K562 (cell line): ENCODE measurements around the gene ZNF785. TPM values are rescaled to one million over a fixed set of nuclear protein-coding genes. Genes with fewer than 3 reads are reported as not detected.

ENCODE experiments used
- ATAC-seq: fragments of 200-7000 bp; cut with Tn5 transposase; 3 replicates; pipeline ENCODE4 v1.9.1; 2020; ENCODE audit warnings: moderate library complexity
- BruUV-seq: library from RNA; stranded (reverse); fragments of 400-500 nt; replicated peaks from 2 replicates; lab custom pipeline; 2021; lab: Mats Ljungman, UMichigan
- CTCF ChIA-PET: fragments of 300-600 bp; formaldehyde crosslinking; extraction: SDS; loops from one replicate; lab custom pipeline; 2021; ENCODE audit warnings: low intra/inter-chr PET ratio; lab: Yijun Ruan, JAX
- POLR2A ChIA-PET: fragments of 300-600, 350-650 bp; sonication (Branson Sonifier 250); formaldehyde crosslinking; extraction: SDS; loops from one replicate; lab custom pipeline; 2021; ENCODE audit warnings: antibody characterized with exemption, inconsistent platforms; lab: Yijun Ruan, JAX
- DNase-seq, 4 experiments: peaks; one replicate each; pipeline versions ENCODE4 v3.0.0 to v3.0.0-alpha.2; 2011 to 2018; ENCODE audit warnings: low spot score in 3 of 4, mixed read lengths in 3 of 4; ENCODE audit errors: extremely low read depth in 1 of 4
- FAIRE-seq: peaks from 2 replicates; lab custom pipeline; 2011; peaks lifted over from hg19 to GRCh38; lab: Jason Lieb, UNC
- H2AFZ ChIP-seq: 2 replicates; pipeline ENCODE4 v1.6.0; 2011; ENCODE audit warnings: low read depth, low read length, control low read depth, inconsistent platforms
- H3K27ac ChIP-seq: fragments of 200-600 bp; 3 replicates; pipeline ENCODE4 v1.8.0; 2011; ENCODE audit warnings: low read depth, mild to moderate bottlenecking, control low read depth, inconsistent platforms, low read length, moderate library complexity, mixed read lengths; ENCODE audit errors: extremely low read depth
- H3K27me3 ChIP-seq, 2 experiments: fragments of 300-600 bp in 1 of 2; 2 replicates in 1 of 2; 3 replicates in 1 of 2; pipeline versions ENCODE4 v1.6.0 to v1.8.0; 2011; ENCODE audit warnings: inconsistent platforms in 2 of 2, low read length in 2 of 2, mild to moderate bottlenecking in 1 of 2, mixed read lengths in 1 of 2, moderate library complexity in 1 of 2; ENCODE audit not compliant: control insufficient read depth in 2 of 2, insufficient read depth in 2 of 2
- H3K36me3 ChIP-seq: fragments of 300-600 bp; 3 replicates; pipeline ENCODE4 v1.8.0; 2011; ENCODE audit warnings: mild to moderate bottlenecking, low read length, inconsistent platforms; ENCODE audit not compliant: control insufficient read depth, insufficient read depth
- H3K4me1 ChIP-seq, 2 experiments: fragments of 200-600 bp in 1 of 2; replicated peaks in 1 of 2; 2 replicates in 1 of 2; 3 replicates in 1 of 2; pipeline versions ENCODE4 v1.5.1 to v1.8.0; 2011; ENCODE audit warnings: inconsistent platforms in 2 of 2, low read length in 2 of 2, mild to moderate bottlenecking in 1 of 2, mixed read lengths in 1 of 2, moderate library complexity in 1 of 2; ENCODE audit not compliant: control insufficient read depth in 2 of 2, insufficient read depth in 2 of 2
- H3K4me2 ChIP-seq: 2 replicates; pipeline ENCODE4 v1.6.1; 2011; ENCODE audit warnings: low read length, control low read depth, inconsistent platforms, mixed read lengths; ENCODE audit not compliant: insufficient read depth
- H3K4me3 ChIP-seq: fragments of 200-600 bp; sonication (generic), shearing (Covaris generic); 2 replicates; pipeline ENCODE4 v1.5.1; 2016; ENCODE audit warnings: control low read depth, inconsistent platforms
- H3K79me2 ChIP-seq: fragments of 200-600 bp; 3 replicates; pipeline ENCODE4 v1.8.0; 2011; ENCODE audit warnings: low read length, inconsistent platforms; ENCODE audit not compliant: control insufficient read depth, insufficient read depth
- H3K9ac ChIP-seq, 2 experiments: 2 replicates each; pipeline versions ENCODE4 v1.6.0 to v1.6.1; 2011; ENCODE audit warnings: low read depth in 2 of 2, low read length in 2 of 2, control low read depth in 1 of 2, inconsistent platforms in 1 of 2, mild to moderate bottlenecking in 1 of 2, mixed read lengths in 1 of 2; ENCODE audit not compliant: insufficient read depth in 1 of 2
- H3K9me1 ChIP-seq: one replicate; pipeline ENCODE4 v1.6.0; 2011; ENCODE audit warnings: inconsistent platforms, mild to moderate bottlenecking, low read length, moderate library complexity; ENCODE audit not compliant: control insufficient read depth, insufficient read depth
- H3K9me3 ChIP-seq: replicated peaks from 2 replicates; pipeline ENCODE4 v1.5.1; 2011; ENCODE audit warnings: low read depth, low read length, inconsistent platforms; ENCODE audit not compliant: control insufficient read depth, insufficient read depth
- H4K20me1 ChIP-seq: replicated peaks from 2 replicates; pipeline ENCODE4 v1.6.1; 2011; ENCODE audit warnings: low read length, inconsistent platforms, mixed read lengths; ENCODE audit not compliant: control insufficient read depth, insufficient read depth
- BRD9 ChIP-seq: fragments of 450-650 bp; IDR thresholded peaks from 2 replicates; pipeline ENCODE4 v1.6.1; 2018; ENCODE audit warnings: low read depth; ENCODE audit not compliant: partially characterized antibody
- CBFA2T3 ChIP-seq: fragments of 450-650 bp; IDR thresholded peaks from 2 replicates; pipeline ENCODE4 v1.6.1; 2017
- CCNT2 ChIP-seq: IDR thresholded peaks from 2 replicates; pipeline ENCODE4 v1.6.1; 2011; ENCODE audit warnings: borderline replicate concordance, low read depth, mild to moderate bottlenecking, moderate library complexity, mixed read lengths, low read length; ENCODE audit not compliant: insufficient read length; ENCODE audit errors: extremely low read depth
- CREM ChIP-seq: IDR thresholded peaks from 2 replicates; pipeline ENCODE4 v1.6.1; 2014; ENCODE audit warnings: antibody characterized with exemption, low read depth
- DACH1 ChIP-seq: fragments of 450-650 bp; IDR thresholded peaks from 2 replicates; pipeline ENCODE4 v1.6.1; 2018; ENCODE audit not compliant: partially characterized antibody
- HDAC1 ChIP-seq, 2 experiments: fragments of 450-650 bp; IDR thresholded peaks; 2 replicates each; pipeline ENCODE4 v1.6.1; 2016 to 2017; ENCODE audit warnings: inconsistent platforms in 1 of 2, mild to moderate bottlenecking in 1 of 2, moderate library complexity in 1 of 2
- LEF1 ChIP-seq: fragments of 450-650 bp; IDR thresholded peaks from 2 replicates; pipeline ENCODE4 v1.6.1; 2016; ENCODE audit warnings: mild to moderate bottlenecking
- MBD2 ChIP-seq: sonication (generic); IDR thresholded peaks from 2 replicates; pipeline ENCODE4 v1.6.1; 2016; ENCODE audit warnings: low read depth, borderline replicate concordance
- POLR2AphosphoS5 ChIP-seq: IDR thresholded peaks from 2 replicates; pipeline ENCODE4 v1.6.1; 2011; ENCODE audit warnings: mild to moderate bottlenecking, low read depth, low read length, moderate library complexity; ENCODE audit not compliant: control insufficient read depth, insufficient read depth
- RNF2 ChIP-seq: sonication (generic); IDR thresholded peaks from 2 replicates; pipeline ENCODE4 v1.6.1; 2016
- SMARCE1 ChIP-seq: fragments of 450-650 bp; IDR thresholded peaks from 2 replicates; pipeline ENCODE4 v1.7.1; 2016; ENCODE audit warnings: mild to moderate bottlenecking
- SOX6 ChIP-seq: fragments of 450-650 bp; IDR thresholded peaks from 2 replicates; pipeline ENCODE4 v1.6.1; 2014; ENCODE audit warnings: mild to moderate bottlenecking
- TAL1 ChIP-seq: fragments of 450-650 bp; IDR thresholded peaks from 2 replicates; pipeline ENCODE4 v1.6.1; 2016; ENCODE audit warnings: mild to moderate bottlenecking
- TBL1XR1 ChIP-seq, 2 experiments: IDR thresholded peaks; 2 replicates each; pipeline ENCODE4 v1.6.1; 2012; ENCODE audit warnings: improper control_type of control experiment in 2 of 2, low read length in 2 of 2, mild to moderate bottlenecking in 1 of 2
- TCF3 ChIP-seq: sonication (generic); formaldehyde crosslinking; IDR thresholded peaks from 2 replicates; pipeline ENCODE4 v1.4.0; 2020; ENCODE audit warnings: mild to moderate bottlenecking, missing genetic modification reagents
- TEAD1 ChIP-seq, 2 experiments: fragments of 450-650 bp in 1 of 2; sonication (generic) in 1 of 2; formaldehyde crosslinking; IDR thresholded peaks; 2 replicates each; pipeline versions ENCODE4 v1.4.0 to v1.8.0; 2020 to 2022; ENCODE audit warnings: mild to moderate bottlenecking in 2 of 2, missing genetic modification reagents in 1 of 2
- TEAD4 ChIP-seq, 2 experiments: sonication (generic) in 1 of 2; formaldehyde crosslinking in 1 of 2; IDR thresholded peaks; 2 replicates each; pipeline versions ENCODE4 v1.6.1 to v1.8.0; 2012 to 2022; ENCODE audit warnings: borderline replicate concordance in 1 of 2, inconsistent platforms in 1 of 2, low read length in 1 of 2, mild to moderate bottlenecking in 1 of 2, missing genetic modification reagents in 1 of 2
- ZBTB7A ChIP-seq: IDR thresholded peaks from 2 replicates; pipeline ENCODE4 v1.6.1; 2011; ENCODE audit warnings: low read depth, mild to moderate bottlenecking, low read length, moderate library complexity, borderline replicate concordance; ENCODE audit not compliant: control insufficient read depth
- ZEB2 ChIP-seq: fragments of 450-650 bp; IDR thresholded peaks from 2 replicates; pipeline ENCODE4 v1.6.1; 2016
- ZNF780A ChIP-seq: fragments of 250-450 bp; sonication (Bioruptor Pico); IDR thresholded peaks from 2 replicates; pipeline ENCODE4 v1.5.0; 2021; ENCODE audit warnings: mild to moderate bottlenecking
- WGBS: fragments of 100-300 bp; shearing (Covaris generic); methylation state at CpG from one replicate; pipeline ENCODE4 v1.1.6; 2016; ENCODE audit warnings: low coverage, mixed read lengths; ENCODE audit not compliant: insufficient coverage; ENCODE audit errors: missing lambda C conversion rate; 5-methylcytosine and 5-hydroxymethylcytosine counted together
- in situ Hi-C: fragments of 300-500 bp; cut with MboI; formaldehyde crosslinking; loops from 4 replicates; pipeline ENCODE4 v1.15.0; 2018; ENCODE audit warnings: inconsistent platforms, mixed read lengths
- intact Hi-C: fragments of 100-400 bp; cut with micrococcal nuclease; formaldehyde crosslinking; loops from 2 replicates; pipeline ENCODE4 v1.14.2; 2022
- polyA plus RNA-seq, 8 experiments: library from polyadenylated mRNA; depleted of rRNA in 4 of 8; stranded (reverse) in 5 of 8; unstranded in 3 of 8; fragments of >200 nt; fragmentation: Nextera tagmentation in 2 of 8; fragmentation: Illumina TruSeq in 1 of 8; extraction: Ambion mirVana in 2 of 8; extraction: Trizol in 1 of 8; gene quantifications; 2 replicates each; pipeline versions ENCODE4 v1.2.1 to v1.2.3, GENCODE V29; 2011 to 2014; ENCODE audit warnings: inconsistent platforms in 1 of 8, missing spikeins in 1 of 8
- total RNA-seq, 7 experiments: library from RNA; depleted of rRNA in 6 of 7; stranded (reverse); fragments of >200 nt in 6 of 7; fragmentation: Illumina TruSeq in 2 of 7; extraction: Trizol in 2 of 7; gene quantifications; 2 replicates each; pipeline versions ENCODE4 v1.2.1 to v1.2.3, GENCODE V29; 2011 to 2021; ENCODE audit warnings: low replicate concordance in 1 of 7
- TF ChIP-seq, protein P1 (sequence below): fragments of 450-650 bp; IDR thresholded peaks from 2 replicates; pipeline ENCODE4 v1.6.1; 2016

Gene ZNF785
- total and polyA plus RNA-seq, 9 of the 15 experiments (the other 6 are each of a cell fraction or from before 2014, with no cell fraction given), result 0.64 to 11.0 (median 6.4) TPM

GRCh38 chr16:30541502-30542329 is 43.8 kb downstream of the ZNF785 start:
- Histone ChIP-seq H3K27ac (peak overlapping the region; percentile 30; the same call in 2 of the 3 replicates), H3K9me1 (no peaks in the 10 kb centered on the region), H3K9ac (peak overlapping the region; percentile 13 to 41; a peak in 3 of 4 replicates), H3K4me2 (peak overlapping the region; percentile 52), H3K79me2 (peaks cover 3% of the 10 kb centered on the region; the same call in 2 of the 3 replicates), H3K9me3 (no peaks in the 10 kb centered on the region), H3K36me3 (no peaks in the 10 kb centered on the region), H3K4me1 (peaks cover 25 to 30% of the 10 kb centered on the region in 2 experiments; a peak in 4 of 5 replicates), H4K20me1 (no peaks in the 10 kb centered on the region), H3K27me3 (no peaks in the 10 kb centered on the region), H2AFZ (peak overlapping the region; percentile 29; the same call in 1 of the 2 replicates), H3K4me3 (no peak overlapping the region)
- peak; percentile 83 for FAIRE-seq
- peak in 2 of 4 experiments; percentile 34 to 73 for DNase-seq
- 3% methylated on average over 10 of the region's 10 CpGs for WGBS
- intact Hi-C loops (no loop called here), in situ Hi-C loops (no loop called here)
- peak; percentile 66 for ATAC-seq
- ChIA-PET POLR2A (interaction anchor here (0.6 to 3.5 kb wide), 8 partner anchors 10 to 459 kb away, joined by 3 to 20 read pairs (median 4); partner anchors contain the start of gene ZNF764), CTCF (interaction anchor here (0.7 kb wide), 1 partner anchor 111 kb away, joined by 4 read pairs; no protein-coding TSS in a partner anchor)
- no TSS peak for BruUV-seq
- TF ChIP-seq TBL1XR1 (IDR thresholded peaks at IDR 0.05; ENCODE audit: low read length in 2 of 2) (peak in 1 of 2 experiments; percentile 49; a peak in 1 of 4 replicates), LEF1 (peak; percentile 50; the same call in 1 of the 2 replicates), SOX6 (peak; percentile 42; the same call in 1 of the 2 replicates), CCNT2 (peak; percentile 16), ZBTB7A (peak; percentile 48; the same call in 1 of the 2 replicates), ZEB2 (peak; percentile 88), ZNF780A (CRISPR knock-in tag) (no peak), BRD9 (peak; percentile 17), HDAC1 (IDR thresholded peaks at IDR 0.05) (0 out of 4 replicates have a peak, but pooled peaks of 1 of the 2 experiments have one; percentile 49), TEAD1 (CRISPR knock-in tag; IDR thresholded peaks at IDR 0.05) (0 out of 4 replicates have a peak, but pooled peaks of 1 of the 2 experiments have one; percentile 41), TEAD4 (IDR thresholded peaks at IDR 0.05; ENCODE audit: low read length) (peak; percentile 72), TEAD4 (CRISPR knock-in tag; IDR thresholded peaks at IDR 0.05; ENCODE audit: borderline replicate concordance) (no peak), TAL1 (peak; percentile 65), MBD2 (0 out of 2 replicates have a peak, but pooled peaks have one; percentile 41), POLR2AphosphoS5 (peak; percentile 48; the same call in 1 of the 2 replicates), TCF3 (CRISPR knock-in tag) (peak; percentile 62), CREM (peak; percentile 31; the same call in 1 of the 2 replicates), DACH1 (peak; percentile 41), RNF2 (0 out of 2 replicates have a peak, but pooled peaks have one; percentile 38), CBFA2T3 (peak; percentile 83), SMARCE1 (peak; percentile 50)
- TF ChIP-seq, protein P1, sequence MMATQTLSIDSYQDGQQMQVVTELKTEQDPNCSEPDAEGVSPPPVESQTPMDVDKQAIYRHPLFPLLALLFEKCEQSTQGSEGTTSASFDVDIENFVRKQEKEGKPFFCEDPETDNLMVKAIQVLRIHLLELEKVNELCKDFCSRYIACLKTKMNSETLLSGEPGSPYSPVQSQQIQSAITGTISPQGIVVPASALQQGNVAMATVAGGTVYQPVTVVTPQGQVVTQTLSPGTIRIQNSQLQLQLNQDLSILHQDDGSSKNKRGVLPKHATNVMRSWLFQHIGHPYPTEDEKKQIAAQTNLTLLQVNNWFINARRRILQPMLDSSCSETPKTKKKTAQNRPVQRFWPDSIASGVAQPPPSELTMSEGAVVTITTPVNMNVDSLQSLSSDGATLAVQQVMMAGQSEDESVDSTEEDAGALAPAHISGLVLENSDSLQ, result no peak
